HG02678 (cell line): ENCODE results near the gene USP31.

Source experiments
- ATAC-seq: cut with Tn5 transposase; IDR thresholded peaks from one replicate; pipeline ENCODE4 v1.9.1; 2021; ENCODE audit warnings: mild to moderate bottlenecking, moderate library complexity; ENCODE audit not compliant: unreplicated experiment

The USP31 gene

DNA sequence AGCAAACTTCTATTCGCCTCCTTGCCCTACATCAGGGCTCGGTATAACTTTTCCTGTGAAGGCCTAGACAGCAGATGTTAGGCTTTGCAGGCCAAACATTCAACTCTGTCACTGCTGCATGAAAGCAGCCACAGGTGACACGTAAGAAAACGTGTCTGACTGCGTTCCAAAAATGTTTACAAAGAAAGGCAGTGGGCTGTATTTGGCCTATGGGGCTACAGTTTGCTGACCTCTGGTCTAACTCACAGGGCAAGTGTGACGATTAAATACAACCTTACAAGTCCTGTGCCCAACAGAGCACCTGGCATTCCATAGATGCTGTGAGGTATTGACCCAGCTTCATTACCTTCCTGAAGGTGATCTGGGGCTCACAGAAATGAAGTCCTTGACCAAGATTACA is 79.4 kb downstream of the USP31 start:
- ATAC-seq = no peak

DNA sequence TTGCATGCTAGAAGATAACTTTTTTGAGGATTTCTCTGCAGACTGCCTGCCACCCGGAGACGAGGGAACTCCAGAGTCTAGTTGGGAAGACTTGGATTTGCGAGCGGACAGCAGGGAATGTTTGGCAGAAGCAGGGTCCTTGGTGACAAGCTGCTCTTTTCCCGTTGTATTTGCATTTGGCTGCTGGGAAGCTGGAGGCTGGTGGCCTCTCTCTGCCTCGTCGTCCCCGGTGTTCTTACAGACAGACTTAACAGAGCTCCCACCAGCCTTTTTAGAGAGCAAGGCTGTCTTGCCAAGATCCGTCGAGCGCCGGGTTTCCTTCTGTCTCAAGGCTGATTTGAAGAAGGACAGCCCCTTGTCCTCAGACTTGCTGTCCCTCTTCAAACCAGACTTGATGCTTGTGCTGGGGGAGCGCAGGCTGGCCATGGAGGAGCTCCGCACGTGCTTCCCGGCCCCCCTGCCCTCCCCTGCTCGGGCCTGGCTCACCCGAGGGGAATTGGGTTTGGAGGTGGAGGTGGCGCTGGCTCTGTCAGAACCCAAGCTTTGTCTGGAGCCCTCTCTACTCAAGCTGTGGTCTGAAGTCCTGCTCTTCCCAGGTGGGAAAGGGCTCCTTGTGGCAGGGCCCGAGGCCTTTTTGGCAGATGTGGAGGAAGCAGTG is 81.0 kb downstream of the USP31 start:
- ATAC-seq = no peak

DNA sequence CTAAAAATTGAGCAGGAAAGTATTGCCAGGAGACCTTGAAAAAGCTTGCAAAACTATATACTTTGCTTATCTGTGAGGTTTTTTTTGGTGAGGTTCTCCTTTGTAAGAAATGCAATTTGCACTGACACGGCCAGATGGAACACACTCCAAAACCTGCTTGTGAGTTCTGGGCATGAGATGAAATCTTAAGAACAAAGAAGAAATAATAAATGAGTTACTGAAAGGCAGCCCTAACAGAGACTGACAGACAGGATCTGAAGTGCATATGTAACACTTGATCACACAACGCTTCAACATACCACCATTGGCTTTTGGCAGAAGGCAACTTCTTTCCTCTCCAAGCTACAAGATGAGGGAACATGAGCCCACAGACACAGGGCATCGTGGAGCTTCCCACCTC is 82.6 kb downstream of the USP31 start:
- ATAC-seq = no peak

DNA sequence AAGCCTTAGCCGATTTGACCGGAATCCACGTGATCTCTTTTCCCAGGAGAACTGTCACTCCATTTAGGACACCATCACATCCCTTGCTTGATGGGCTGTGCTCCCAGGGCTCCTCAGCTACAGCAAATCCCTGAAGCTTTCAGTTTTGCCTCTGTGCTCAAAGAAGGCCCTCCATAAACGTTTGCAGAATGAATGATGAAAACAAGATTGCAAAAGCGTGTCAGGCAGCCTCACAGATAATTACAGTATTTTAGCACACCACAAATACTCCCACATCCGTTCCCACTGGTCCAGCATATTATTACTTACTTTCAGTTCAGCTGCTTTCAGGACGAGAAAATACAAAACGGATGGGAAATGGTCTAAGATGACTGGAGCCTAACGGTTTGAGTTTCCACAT is 84.6 kb downstream of the USP31 start:
- no peak for ATAC-seq

DNA sequence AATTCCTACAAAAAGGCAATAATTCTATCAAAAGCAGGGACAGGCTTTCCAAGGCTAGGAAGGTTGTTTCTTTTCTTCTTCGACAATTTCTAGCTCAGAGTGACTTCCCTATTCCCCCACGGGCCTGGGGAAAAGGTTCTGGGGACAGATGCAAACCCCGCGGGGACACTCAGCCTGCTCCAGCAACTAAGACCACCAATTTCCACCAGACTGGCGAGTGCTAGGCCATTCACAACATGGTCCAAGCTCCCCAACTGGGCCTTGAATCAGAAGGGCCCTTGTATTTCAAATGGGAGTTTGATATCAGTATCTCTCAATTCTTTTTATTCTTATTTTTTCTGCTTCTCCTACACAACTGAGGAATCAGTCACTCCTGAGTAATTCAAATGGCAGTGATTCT is 86.7 kb downstream of the USP31 start:
- no peak for ATAC-seq

DNA sequence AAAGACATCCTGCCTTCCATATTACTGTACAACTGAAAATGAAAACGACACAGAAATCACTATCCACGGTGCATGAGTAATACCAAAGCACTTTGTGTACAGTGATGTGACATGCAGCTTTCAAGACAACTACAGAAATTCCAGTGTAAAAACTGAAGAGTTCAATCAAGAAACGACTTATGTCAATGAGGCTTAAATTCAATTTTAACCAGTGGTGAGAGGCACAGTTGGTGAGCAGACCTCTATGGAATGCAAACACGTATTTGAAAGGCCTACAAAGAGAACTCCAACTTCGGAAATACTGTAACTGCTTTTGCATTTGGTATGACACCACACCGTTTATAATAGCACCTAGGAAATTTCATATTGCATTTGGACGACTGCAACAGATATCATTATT is 87.6 kb downstream of the USP31 start:
- no peak for ATAC-seq

DNA sequence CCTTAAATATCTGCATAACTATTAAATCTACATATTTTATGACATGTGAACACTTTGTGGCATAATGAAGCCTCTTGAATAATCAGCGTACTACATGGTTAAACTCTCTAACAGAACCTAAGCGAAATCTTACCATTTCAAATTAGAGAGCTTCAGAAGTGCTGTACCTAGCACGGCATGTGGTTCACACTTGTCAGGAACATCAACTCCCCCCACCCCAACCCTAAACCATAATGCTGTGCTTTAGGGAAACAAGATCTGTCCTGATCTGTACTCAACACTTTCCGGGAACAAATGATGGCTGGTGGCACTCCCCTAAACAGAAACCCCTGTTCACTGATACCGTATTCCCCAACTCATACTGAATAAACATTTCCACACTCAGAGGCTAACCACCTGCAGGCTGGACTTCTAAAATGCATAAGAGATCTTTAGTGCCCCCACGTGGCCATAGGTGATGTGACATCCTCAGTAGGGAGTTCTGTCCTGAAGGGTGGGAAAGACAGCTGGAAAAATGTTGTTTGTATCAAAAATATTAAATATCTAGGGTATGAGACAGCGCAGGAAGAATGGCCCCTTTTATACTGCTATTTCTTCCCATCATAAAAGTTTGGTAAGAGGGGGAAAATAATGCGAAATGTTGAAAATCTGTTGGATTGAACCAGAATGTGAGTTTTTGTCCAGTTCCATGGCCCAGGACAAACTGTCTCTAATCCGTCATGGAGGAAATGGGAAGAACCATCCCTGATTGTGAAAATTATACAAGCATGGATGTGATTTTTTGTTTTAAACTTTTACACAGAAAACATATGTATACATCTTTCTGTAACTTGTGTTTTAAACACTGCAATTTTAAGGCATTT is 88.6 kb downstream of the USP31 start:
- ATAC-seq = no peak

DNA sequence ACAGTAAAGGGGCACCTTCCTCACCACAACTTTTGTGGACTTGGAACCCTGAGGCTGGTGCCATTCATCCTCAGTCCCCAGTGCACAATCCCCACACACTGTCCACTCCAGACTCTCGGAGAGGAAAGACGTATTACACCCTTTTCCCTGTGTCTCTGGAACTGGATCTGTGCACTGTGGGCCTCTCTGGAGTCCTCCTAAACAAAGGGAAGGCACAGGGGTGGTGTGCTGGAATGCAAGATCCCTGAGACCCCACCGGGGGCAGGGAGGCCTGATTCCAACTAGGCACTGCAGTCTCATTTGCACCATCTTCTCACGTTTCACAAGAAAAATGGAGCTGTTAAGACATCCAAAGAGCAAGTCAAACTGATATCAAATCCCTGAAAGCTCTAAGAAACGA is 89.8 kb downstream of the USP31 start:
- ATAC-seq = no peak

DNA sequence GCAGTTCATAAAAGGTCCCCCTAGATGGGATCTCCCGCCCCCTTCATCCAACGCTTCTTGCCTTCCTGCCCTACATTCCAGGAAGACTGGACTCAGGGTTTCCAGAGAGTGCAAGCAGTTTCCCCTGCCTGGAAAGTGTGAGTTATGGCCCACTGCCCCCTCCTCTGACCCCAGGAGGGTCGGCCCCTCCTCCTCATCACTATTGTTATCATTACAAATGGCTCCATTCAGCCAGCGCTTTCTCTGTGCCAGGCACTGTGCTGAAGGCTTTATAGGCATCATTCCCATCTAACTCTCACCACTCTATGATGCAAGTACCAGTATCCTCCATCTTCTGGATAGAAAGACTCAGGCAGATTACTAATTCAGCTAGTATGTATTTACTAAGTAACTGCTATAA is 90.7 kb downstream of the USP31 start:
- no peak for ATAC-seq

DNA sequence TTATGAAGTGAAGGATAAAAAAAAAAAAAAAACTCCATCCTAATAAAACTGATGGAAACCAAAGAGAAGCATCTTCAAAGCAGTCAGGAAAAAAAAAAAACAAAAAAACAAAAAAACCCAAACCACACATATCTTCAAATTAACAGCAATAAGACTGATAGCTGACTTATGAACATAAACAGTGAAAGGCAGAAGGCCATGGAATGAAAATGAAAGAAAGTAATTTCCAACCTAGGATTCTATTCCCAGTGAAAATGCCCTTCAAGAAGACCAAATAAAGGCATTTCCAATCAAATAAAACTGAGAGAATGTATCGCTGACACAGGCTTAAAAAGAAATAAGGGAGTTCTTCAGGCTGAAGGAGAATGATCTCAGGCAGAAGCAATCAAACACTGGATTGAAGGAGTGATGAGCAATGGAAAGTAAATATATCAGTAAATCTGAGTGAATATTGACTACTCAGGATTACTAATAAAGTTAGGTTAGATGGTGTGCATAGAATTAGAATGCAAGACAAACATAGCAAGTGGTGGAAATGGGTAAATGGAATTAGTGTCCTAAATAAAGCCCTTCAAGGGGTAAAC is 92.1 kb downstream of the USP31 start:
- no peak for ATAC-seq

DNA sequence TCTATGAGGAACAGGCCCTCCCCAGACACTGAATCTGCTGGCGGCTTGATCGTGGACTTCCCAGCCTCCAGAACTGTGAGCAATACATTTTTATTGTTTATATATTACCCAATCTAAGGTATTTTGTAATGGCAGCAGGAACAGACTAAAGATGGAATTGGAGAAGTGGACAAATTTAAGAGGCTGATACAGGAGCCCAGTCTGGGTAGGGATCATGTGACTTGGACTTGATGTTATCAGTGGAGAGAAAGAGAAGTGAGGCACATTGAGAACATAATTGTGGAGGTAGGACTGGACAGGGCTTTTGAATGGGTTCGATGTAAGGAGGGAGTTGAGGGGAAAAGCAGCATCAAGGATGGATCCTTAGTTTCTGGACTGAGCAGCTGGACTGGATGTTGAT is 93.8 kb downstream of the USP31 start:
- no peak for ATAC-seq

DNA sequence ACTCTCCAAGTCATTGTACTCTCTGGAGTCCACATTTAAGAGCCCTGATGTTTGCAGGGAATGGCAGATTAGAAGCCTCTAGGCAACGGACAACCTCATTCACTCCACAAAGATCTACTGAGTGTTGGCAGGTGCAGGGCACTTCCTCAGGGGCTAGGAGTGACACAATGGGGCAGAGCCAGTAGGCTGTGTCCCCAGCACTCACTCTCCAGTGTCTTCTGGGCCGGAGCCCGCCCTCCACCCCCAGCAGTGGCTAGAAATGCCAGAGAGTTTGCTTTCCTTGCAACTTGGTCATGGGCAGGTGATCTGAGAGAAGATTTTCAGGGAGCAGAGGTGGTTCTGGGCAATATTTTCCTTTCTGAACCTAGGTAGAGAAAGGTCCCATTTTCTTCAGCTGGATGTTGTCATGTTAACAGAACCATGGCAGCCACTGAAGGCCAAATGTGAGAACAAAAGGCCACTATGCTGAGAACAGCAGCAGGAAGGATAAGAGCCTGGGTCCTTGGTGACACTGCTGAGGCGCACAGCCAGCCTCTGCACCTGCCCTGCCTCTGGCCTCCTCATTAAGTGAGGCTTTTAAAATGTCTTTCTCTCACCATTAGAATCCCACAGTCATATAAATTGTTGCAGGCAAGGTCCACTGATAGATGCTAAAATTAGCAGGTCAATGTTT is 96.2 kb downstream of the USP31 start:
- ATAC-seq = no peak

DNA sequence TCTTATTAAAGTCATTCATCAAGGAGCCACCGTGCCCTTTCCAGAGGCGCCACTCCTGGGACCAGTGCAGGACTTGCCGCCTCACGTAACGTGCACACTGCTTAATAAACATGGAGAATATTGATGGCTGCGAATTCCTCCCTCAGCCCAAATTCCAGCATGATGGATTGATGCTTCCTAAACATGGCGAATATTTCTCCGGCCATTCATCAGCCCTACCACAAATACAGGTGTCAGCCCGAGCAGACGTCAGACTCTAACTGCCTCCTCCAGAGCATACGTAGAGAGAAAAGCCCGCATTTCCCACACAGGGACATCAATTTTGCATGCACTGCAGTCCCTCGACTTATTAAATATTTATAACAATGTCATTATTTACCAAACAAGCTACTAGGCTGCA is 97.0 kb downstream of the USP31 start:
- ATAC-seq = no peak

DNA sequence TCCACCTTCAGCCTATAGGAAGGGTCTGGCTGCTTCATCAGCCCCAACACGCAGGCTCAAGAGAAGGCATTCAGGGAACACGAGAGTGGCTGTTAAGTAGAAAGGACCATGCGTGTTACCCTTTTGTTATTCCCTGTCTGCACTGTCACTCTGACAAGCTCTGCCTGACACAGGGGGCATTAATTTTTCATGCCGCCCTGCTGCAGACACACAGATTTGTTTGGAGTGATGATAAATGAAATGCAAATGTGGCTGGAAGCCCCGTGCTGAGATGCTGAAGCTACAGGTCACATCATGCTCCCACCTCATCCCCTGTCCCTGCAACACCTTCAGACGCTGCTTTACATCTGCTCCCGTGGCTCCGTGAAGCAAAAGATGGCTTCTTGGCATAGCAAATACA is 97.7 kb downstream of the USP31 start:
- no peak for ATAC-seq

DNA sequence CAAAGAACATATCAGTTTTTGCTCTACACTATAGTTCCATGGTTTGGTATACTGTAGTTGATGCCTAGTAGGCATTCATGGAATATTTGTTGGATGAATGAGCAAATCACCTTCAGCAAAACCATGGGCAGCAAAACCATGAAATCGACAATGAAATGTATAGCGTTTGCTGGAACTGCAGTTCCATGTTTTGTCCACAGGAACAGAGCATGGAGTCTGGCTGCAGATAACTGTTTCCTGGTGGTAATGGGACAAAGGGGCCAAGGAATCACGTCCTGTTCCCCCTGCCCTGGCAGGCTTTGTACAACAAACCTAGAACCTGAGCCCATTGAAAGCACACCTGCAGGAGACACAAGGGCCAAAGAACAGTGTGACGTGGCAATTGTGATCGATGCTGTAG is 101.1 kb downstream of the USP31 start:
- no peak for ATAC-seq

DNA sequence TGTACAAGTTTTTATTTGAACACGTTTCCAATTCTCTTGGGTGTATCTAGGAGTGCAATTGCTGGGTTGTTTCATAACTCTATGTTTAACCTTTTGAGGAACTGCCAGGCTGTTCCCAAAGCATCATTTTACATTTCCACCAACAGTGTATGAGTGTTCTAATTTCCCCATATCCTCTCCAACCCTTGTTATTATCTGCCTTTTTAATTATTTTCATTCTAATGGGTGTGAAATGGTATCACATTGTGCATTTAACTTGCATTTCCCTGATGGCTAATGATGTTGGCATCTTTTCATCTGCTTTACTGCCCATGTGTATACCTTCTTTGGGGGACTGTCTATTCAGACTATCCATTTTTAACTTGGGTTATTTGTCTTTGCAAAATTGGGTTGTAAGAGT is 104.2 kb downstream of the USP31 start:
- ATAC-seq = no peak

DNA sequence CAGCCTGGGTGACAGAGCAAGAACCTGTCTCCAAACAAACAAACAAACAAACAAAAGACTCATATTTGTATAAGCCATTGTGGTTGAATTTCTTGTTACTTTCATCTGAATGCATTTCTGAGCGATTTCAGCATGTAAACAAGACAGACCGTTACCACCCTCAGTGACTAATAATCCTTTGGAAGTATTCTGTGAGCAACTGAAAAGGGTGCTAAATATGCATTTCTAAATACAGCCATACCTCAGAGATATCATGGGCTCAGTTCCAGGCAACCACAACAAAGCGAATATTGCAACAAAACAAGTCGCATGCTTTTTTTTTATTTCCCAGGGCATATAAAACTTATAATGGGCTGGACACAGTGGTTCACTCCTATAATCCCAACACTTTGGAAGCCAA is 109.0 kb downstream of the USP31 start:
- no peak for ATAC-seq

DNA sequence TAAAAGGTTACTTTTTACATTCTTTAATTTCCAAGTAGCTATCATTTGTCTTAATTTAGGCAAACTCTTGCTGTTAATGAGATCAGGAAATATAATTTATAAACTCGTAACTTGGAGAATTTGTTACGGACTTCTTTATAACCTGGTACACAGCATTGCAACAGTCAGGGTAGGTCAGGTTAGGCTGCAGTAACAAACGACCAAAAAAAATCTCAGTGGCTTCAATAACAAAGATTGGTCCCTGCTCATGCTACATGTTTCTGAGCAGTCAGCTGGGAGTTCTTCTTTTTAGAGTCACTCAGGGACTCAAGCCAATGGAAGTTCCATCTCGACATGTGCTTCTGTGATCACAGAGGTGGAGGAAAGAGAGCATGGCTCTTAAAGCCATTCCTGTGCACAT is 110.1 kb downstream of the USP31 start:
- ATAC-seq = no peak

DNA sequence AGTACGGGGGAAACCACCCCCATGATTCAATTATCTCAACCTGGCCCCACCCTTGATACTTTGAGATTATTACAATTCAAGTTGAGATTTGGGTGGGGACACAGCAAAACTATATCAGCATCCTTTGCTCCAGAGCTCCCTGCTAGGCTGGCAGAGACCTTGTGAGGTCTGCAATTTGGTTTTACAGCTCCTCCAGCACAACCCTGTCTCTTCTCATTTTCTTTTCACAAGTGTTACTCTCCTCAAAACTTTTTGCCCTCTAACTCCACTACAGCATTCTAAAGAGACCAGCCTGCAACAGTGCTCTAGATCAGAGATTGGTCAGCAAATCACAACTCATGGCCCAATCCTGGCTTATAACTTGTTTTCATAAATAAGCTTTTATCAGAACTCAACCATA is 114.0 kb downstream of the USP31 start:
- no peak for ATAC-seq

DNA sequence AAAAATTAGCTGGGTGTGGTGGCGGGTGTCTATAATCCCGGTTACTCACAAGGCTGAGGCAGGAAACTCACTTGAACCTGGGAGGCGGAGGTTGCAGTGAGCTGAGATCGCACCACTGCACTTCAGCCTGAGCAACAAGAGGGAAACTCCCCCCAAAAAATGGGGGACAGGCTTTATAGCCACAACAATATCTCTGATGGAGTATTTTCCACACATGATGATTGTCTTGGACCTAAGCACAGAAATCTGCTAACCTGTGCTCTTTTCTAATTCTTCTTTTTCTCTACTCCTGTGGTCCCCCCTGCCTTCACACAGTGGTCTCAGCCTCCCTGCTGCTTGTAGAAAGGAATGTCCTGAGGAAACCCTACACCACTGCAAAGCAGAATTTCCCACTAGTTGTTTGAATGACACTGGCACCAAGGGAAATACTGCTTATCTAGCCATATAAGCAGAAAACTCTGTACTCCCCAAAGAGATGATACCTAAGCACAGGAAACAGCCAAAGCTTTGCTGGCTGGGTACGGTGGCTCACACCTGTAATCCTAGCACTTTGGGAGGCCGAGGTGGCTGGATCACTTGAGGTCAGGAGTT is 117.6 kb downstream of the USP31 start:
- ATAC-seq = no peak

DNA sequence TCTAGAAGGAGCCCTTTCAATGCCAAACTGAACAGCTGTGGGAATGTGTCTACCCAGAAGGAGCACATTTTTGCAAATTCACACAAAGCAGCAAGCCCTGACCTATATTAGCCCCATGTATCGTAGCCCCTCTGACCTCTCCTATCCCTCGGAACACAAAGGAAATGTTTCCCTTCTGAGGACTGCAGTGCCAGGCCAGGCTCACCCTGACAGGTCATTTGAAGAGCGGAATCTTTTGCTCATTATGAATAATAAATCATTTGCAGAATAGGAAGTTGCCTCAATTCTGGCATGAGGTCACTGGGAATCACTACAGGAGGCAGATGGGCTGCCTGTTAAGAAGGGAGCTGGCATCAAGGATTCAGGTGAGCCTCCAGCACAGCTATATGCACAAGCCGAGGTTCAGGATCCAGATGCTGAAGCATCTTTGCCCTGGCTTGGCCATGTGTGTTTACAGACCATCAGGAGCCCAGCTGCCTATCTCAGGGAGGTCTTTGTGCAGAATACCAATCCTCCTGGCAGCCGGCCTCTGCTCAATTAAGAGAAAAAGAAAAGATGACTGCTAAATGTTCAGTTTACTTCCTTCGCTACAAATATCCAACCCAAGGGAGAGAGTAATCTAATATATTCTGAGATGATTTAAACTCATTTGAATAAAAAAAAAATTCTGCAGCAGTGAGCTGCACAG is 119.4 kb downstream of the USP31 start:
- no peak for ATAC-seq
